GM18867 (cell line): ENCODE measurements around the gene SYK.
A peak's percentile ranks its signal among the peaks of the same experiment; 100 is the strongest.

Experiments used
- ATAC-seq: cut with Tn5 transposase; IDR thresholded peaks from one replicate; pipeline ENCODE4 v1.9.1; 2021; ENCODE audit warnings: mild to moderate bottlenecking, moderate library complexity; ENCODE audit not compliant: unreplicated experiment

The SYK gene

DNA sequence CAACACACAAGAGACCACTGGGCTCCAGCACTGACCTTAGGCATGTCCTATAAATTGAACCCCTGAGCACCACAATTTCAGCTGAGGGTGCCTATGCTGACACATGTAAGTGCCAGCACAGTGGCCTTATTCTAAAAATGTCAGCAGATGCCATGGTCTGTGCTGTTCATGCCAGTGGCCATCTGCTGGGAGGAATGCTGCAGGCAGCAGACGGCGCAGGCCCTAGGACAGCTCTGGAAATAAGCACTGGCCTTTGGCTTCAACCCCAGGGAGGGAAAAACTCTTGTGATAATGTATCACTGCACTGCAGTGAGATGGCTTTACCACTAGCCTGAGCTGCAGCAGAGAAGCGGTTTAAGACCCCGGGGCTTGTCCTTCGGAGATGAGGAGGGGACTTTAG, 98.5 kb downstream of the SYK start:
- no peak for ATAC-seq

DNA sequence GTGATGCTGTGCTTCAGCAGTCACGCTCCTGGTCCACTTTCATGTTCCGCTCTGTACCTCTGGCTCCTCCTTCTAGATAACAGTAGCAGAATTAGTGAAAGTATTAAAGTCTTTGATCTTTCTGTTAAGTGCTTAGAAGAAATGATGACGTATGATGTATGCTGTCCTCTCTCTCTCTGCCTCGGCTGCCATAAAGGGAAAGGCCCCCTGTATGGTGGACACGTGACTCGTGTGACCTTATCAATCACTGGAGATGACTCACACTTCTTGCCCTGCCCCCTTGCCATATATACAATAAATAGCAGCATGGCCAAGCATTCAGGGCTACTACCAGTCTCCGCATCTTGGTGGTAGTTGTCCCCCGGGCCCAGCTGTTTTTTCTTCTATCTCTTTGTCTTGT, 100.3 kb downstream of the SYK start:
- ATAC-seq: no peak

DNA sequence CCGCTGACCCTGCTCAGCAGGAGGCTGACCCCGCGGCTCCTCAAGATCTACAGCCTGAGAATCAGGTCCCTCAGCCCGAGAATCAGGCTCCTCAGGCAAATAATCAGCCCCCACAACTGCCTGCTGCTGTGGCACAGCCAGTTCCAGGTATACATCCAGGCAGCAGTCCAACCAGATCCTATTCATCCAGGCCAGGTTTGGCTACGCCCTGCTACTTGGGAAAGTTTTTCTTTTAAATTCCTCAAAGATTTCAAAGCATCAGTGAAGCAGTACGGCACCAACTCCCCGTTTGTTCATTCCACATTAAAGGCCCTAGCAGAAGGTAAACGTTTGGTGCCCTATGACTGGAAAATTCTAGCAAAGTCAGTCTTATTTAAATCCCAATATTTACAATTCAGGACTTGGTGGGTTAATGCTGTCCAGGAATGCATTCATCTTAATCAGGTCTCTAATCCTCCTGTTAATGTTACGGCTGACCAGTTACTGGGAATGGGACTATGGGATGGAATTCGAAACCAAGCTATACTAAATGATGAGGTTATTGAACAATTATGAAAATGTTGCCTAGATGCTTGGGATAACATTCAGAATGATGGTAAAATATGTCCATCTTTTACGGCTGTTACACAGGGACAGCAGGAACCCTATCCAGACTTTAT, 102.3 kb downstream of the SYK start:
- ATAC-seq: no peak

DNA sequence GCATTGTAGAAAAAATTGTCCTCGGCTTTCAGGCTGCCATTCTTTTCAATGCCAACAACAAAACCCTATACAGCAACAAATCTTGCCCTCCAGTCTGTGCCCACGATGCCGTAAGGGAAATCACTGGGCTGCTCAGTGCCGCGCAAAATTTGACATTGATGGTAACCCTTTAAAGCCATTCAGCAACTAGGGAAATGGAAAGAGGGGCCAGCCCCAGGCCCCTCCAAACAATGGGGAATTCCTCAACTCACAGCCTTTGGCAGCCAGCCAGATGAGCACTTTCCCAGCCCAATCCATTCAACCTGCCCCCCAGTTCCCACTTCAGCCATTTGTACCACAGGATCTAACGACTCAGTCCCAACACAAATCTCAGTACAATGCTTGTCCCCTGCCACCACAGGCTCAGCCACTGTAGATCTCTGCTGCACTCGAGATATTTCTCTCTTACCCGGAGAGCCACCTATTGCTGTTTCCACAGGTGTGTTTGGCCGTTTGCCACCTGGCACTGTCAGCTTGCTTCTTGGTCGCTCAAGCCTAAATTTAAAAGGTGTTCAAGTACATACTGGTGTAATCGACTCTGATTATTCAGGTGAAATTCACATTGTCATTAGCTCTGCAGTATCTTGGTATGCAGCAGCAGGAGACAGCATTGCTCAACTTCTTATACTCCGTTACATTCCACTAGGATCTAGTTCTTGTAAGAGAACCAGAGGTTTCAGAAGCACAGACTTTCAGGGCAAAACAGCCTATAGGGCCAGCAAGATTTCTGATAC, 103.3 kb downstream of the SYK start:
- no peak for ATAC-seq

GRCh38 chr9:90905822-90906221, 104.2 kb downstream of the SYK start:
- ATAC-seq: no peak

GRCh38 chr9:90906316-90907055, 104.9 kb downstream of the SYK start:
- ATAC-seq: no peak

DNA sequence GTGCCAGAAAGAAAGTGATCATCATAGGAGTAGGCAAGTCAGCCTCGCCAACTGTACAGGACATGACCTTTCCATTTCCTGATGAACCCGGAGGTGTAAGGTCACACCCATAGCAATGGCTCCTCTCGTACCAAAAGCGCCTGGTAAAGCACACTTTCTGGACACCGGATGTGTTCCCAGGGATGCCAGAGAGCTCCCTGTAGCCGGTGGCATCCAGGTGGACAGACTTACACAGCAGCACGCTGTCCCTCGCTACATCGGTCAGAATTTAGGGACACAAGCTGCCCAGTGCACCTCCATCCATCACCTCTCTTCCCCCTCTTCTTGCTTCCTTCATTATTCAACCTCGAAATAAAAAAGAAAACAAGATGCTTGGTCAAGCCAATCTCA, 105.4 kb downstream of the SYK start:
- no peak for ATAC-seq

DNA sequence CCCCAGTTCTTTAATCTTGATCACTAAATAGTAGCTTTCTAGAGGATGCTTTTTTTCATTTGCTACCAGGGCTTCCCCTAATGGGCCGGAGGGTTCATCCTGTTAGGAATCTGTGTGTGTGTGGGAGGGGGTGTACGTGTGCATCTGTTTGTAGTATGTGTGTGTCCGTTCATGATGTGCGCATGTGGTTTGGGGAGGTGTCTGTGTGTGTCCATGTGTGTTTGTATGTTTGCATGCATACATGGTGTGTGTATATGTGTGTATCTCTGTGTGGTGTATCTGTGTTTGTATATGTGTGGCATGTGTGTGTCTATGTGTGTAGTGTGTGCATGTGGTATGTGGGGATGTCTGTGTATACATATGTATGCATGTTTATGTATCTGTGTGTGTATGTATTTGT, 106.2 kb downstream of the SYK start:
- no peak for ATAC-seq

DNA sequence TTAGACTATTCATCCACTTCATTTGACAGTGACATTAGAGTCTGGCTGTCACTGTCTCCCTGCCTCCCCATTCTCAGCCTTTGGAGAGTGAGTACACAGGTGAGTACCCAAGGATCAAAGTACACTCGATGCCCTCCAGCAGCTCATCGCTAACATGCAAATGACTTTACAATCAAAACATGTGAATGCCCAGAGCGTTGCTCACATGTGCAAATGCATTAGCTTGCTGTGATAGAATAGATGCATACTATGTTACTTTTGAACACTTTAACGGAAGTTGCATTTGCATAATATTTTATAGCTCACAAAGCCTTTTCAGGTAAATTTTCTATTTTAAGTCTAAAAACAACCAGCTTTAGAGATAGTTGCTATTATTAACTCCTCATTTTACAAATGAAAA, 107.6 kb downstream of the SYK start:
- peak; percentile 65 for ATAC-seq

DNA sequence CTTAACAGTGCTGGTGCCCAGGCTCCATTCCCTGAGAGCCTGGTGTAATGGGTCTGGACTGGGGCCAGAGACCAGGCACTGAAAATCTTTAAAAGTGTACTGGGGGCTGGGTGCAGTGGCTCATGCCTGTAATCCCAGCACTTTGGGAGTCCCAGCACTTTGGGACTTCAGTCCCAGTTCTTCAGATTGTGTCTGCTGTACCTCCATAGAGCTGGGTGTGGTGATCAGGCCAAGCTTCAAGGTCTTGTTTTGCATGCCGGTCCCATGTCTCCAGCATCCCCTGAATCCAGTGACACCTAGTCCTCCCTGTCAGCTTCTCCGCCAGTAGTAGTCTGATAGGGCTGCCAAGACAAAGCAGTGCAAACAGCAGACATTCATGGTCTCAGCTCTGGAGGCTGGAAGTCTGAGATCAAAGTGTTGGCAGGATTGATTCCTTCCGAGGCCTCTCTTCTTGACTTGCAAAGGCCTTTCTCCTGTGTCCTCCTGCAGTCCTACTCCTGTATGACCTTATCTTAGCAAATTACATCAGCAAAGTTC, 108.2 kb downstream of the SYK start:
- peak; percentile 7 for ATAC-seq

DNA sequence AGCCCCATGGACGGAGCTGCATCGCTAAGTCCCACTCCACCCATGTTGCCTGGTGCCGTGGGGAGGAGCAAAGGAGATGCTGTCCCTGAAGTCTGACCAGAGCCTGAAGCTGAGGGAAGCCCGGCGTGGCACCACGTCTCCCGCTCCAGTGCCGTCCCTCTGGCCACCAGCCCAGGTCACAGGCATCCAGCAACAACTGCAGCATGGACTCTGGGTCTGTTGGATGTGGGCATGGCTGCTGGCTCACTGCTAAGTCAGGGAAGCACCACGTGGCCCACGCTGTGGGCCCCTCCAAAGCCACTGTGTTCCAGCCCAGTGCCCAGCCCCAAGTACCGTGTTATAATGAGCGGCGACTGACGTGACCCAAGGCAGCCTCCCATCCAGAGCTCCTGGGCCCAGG, 112.6 kb downstream of the SYK start:
- ATAC-seq: no peak

- peak; percentile 83 for ATAC-seq
These were observed 113.4 kb downstream of the SYK start for GRCh38 chr9:90914868-90915483.

DNA sequence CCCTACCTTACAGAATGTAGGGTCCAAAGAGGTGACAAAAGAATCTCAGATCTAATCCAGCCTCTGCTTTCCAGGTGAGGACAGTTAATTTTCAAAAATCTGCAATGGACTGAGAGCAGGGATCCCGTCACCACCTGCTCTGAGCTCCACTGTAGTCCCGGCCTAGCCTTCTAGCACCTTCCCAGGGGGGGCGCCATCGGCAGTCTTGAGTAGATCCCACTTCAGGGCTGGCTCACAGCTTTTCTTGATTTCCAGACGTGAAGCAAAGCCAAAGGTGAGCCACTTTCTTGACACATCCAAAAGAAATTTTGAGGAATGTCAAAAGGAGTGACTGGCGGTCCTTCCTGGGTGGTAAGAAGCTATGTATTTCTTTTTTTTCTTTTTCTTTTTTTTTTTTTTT, 114.1 kb downstream of the SYK start:
- no peak for ATAC-seq

DNA sequence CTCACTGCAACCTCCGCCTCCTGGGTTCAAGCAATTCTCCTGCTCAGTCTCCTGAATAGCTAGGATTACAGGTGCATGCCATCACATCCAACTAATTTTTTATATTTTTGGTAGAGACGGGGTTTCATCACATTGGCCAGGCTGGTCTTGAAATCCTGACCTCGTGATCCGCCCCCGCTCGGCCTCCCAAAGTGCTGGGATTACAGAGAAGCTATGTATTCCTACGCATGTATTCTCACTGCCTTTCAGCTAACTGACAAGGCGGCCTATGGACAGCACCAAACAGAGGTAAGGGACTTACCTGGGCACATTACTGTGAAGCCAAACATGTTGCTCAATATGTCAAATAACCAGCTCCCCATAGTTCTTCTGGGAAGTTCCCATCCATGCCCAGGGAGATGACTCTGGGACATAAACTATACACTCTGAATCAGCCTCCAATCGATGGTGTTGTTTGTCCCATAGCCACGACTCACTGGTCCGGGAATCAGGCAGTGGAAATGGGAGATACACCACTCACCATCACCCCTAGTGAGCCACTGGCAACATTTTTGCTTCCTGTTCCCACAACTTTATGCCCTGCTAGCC, 114.6 kb downstream of the SYK start:
- no peak for ATAC-seq

GRCh38 chr9:90919883-90920282, 118.3 kb downstream of the SYK start:
- ATAC-seq: no peak

DNA sequence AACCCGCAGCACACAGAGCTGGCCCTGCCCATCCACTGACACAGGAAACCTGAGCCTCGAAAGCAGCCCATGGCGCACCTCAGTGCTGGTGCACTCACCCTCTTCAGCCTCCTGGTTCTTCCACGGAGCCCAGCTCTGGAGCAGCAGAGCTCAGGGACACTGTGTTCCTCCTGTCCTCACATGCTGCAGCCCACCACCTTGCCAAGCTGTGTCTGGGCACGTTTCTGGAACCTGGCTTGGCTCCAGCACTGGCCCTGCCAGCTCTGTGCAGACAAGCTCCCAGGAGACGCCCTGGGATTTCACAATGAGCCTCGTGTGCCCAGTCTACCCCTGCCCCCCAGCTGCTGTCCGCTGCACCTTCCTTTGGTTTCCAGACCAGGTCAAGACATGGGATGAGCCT, 119.5 kb downstream of the SYK start:
- ATAC-seq: no peak

- no peak for ATAC-seq
These were observed 120.3 kb downstream of the SYK start for GRCh38 chr9:90921969-90922368.

DNA sequence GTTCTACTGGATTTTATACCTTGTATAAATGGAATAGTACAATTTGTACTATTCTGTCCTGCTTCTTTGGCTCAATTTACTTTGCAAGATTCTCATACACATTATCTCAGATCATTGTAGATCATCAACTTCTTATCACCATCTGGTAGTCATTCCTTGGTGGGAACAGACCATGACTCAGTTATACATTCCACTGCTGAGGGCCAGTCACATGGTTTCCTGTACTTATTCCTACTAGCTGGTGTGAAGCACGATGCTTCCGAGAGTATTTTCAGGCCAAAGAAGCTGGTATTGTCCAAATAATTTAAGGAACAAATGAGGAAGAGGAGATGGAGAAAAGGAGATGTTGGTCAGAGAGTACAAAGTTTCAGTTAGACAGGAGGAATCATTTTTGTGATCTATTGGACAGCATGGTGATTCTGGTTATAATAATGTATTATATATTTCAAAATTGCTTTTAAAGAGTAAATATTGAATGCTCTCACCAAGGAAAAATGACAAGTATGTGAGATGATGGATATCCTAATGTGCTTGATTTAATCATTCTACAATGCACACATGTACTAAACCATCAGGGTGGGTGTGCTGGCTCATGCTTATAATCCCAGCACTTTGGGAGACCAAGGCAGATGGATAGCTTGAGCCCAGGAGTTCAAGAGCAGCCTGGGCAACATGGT, 124.1 kb downstream of the SYK start:
- ATAC-seq: no peak

DNA sequence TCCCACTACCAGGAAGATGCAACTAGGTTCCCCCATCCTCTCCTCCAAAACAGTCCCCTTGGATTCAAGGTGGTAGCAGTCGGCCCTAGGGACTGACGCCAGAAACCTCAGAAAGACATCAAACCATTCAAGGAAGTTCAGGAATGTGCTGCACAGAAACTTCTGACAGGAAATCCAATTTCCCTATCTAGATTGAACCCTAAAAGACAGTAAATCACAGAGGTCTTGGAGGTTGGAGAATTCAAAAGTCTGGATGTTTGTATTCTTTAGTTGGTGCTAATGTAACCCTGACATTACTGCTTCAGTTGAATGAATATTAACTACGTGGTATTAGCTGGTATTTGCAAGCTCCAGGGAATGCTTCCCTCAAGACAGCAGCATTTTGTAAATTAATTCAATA, 125.3 kb downstream of the SYK start:
- no peak for ATAC-seq

GRCh38 chr9:90927496-90927895, 125.9 kb downstream of the SYK start:
- no peak for ATAC-seq
